GM12878 (cell line): ENCODE results near the gene ELP4. TPM values are rescaled to one million over a fixed set of nuclear protein-coding genes. Genes with fewer than 3 reads are reported as not detected.

ENCODE experiments used
- ATAC-seq: fragments of 200-7000 bp; cut with Tn5 transposase; 3 replicates; pipeline ENCODE4 v1.9.1; 2020; ENCODE audit warnings: mild to moderate bottlenecking, moderate library complexity
- BruUV-seq: library from RNA; stranded (reverse); fragments of 400-500 nt; replicated peaks from 2 replicates; lab custom pipeline; 2021; lab: Mats Ljungman, UMichigan
- CTCF ChIA-PET: fragments of 300-600 bp; sonication (Branson Sonifier 250); formaldehyde crosslinking; extraction: SDS; loops from one replicate; lab custom pipeline; 2021; ENCODE audit warnings: inconsistent platforms; lab: Yijun Ruan, JAX
- POLR2A ChIA-PET: fragments of 350-600 bp; formaldehyde crosslinking; extraction: SDS; loops from one replicate; lab custom pipeline; 2021; ENCODE audit warnings: inconsistent platforms; lab: Charles Lee
- RAD21 ChIA-PET: fragments of 300-600 bp; sonication (Branson Sonifier 250); formaldehyde crosslinking; loops from one replicate; lab custom pipeline; 2023; ENCODE audit warnings: antibody characterized with exemption; ENCODE audit not compliant: unreplicated experiment; lab: Charles Lee
- SMC1A ChIA-PET: fragments of 300-600 bp; sonication (Branson Sonifier 250); formaldehyde crosslinking; loops from one replicate; lab custom pipeline; 2023; ENCODE audit not compliant: unreplicated experiment, uncharacterized antibody; lab: Charles Lee
- DNase-seq: peaks from one replicate; pipeline ENCODE4 v3.0.0-alpha.2; 2011; ENCODE audit warnings: low read depth, low spot score
- FAIRE-seq: peaks from 3 replicates; lab custom pipeline; 2011; peaks lifted over from hg19 to GRCh38; lab: Jason Lieb, UNC
- H2AFZ ChIP-seq: 2 replicates; pipeline ENCODE4 v1.6.0; 2011; ENCODE audit warnings: low read depth, low read length, control low read depth; ENCODE audit not compliant: control insufficient read depth
- H3K27ac ChIP-seq: 2 replicates; pipeline ENCODE4 v1.5.1; 2011; ENCODE audit warnings: control low read depth; ENCODE audit not compliant: control insufficient read depth, insufficient read depth
- H3K27me3 ChIP-seq, 2 experiments: replicated peaks in 1 of 2; 2 replicates each; pipeline versions ENCODE4 v1.6.0 to v1.6.1; 2011; ENCODE audit warnings: low read length in 1 of 2; ENCODE audit not compliant: control insufficient read depth in 2 of 2, insufficient read depth in 2 of 2
- H3K36me3 ChIP-seq, 2 experiments: 2 replicates each; pipeline ENCODE4 v1.5.1; 2011; ENCODE audit warnings: low read length in 1 of 2; ENCODE audit not compliant: control insufficient read depth in 2 of 2, insufficient read depth in 2 of 2
- H3K4me1 ChIP-seq: 2 replicates; pipeline ENCODE4 v1.6.1; 2011; ENCODE audit warnings: mild to moderate bottlenecking, low read length, moderate library complexity, mixed read lengths; ENCODE audit not compliant: control insufficient read depth, insufficient read depth
- H3K4me2 ChIP-seq: 2 replicates; pipeline ENCODE4 v1.6.0; 2011; ENCODE audit warnings: control low read depth; ENCODE audit not compliant: control insufficient read depth, insufficient read depth
- H3K4me3 ChIP-seq: fragments of 200-600 bp; sonication (generic); 2 replicates; pipeline ENCODE4 v1.5.1; 2016
- H3K79me2 ChIP-seq: 2 replicates; pipeline ENCODE4 v1.6.0; 2011; ENCODE audit warnings: low read length; ENCODE audit not compliant: control insufficient read depth, insufficient read depth
- H3K9ac ChIP-seq: 2 replicates; pipeline ENCODE4 v1.8.0; 2011; ENCODE audit warnings: low read length, control low read depth, mixed read lengths; ENCODE audit not compliant: control insufficient read depth, insufficient read depth
- H3K9me3 ChIP-seq: replicated peaks from 3 replicates; pipeline ENCODE4 v1.5.1; 2011; ENCODE audit warnings: mild to moderate bottlenecking, low read length; ENCODE audit not compliant: control insufficient read depth, insufficient read depth
- H4K20me1 ChIP-seq: 2 replicates; pipeline ENCODE4 v1.6.0; 2011; ENCODE audit not compliant: control insufficient read depth, insufficient read depth
- ASH2L ChIP-seq: fragments of 300-600, 200-600 bp; sonication (generic); IDR thresholded peaks from 2 replicates; pipeline ENCODE4 v1.6.1; 2017; ENCODE audit warnings: low read depth, mild to moderate bottlenecking, borderline replicate concordance
- BMI1 ChIP-seq: fragments of 450-650 bp; IDR thresholded peaks from 2 replicates; pipeline ENCODE4 v1.6.1; 2016; ENCODE audit warnings: mild to moderate bottlenecking, moderate library complexity, borderline replicate concordance
- CREB1 ChIP-seq: IDR thresholded peaks from 2 replicates; pipeline ENCODE4 v1.6.1; 2012; ENCODE audit warnings: low read depth, mild to moderate bottlenecking, inconsistent platforms
- EP300 ChIP-seq, 2 experiments: fragments of 150-350 bp in 1 of 2; IDR thresholded peaks; 2 replicates each; pipeline ENCODE4 v1.6.1; 2011 to 2012; ENCODE audit warnings: low read depth in 2 of 2, low read length in 2 of 2, borderline replicate concordance in 1 of 2, improper control_type of control experiment in 1 of 2, inconsistent platforms in 1 of 2; ENCODE audit not compliant: control insufficient read depth in 1 of 2
- ETV6 ChIP-seq, 2 experiments: fragments of 450-650 bp in 1 of 2; IDR thresholded peaks in 1 of 2; conservative IDR thresholded peaks in 1 of 2; 2 replicates each; pipeline ENCODE4 v1.6.1; 2014; ENCODE audit warnings: antibody characterized with exemption in 1 of 2, borderline replicate concordance in 1 of 2, low read depth in 1 of 2, mild to moderate bottlenecking in 1 of 2, moderate library complexity in 1 of 2
- HDAC2 ChIP-seq: fragments of 200-600 bp; sonication (generic); IDR thresholded peaks from 2 replicates; pipeline ENCODE4 v1.6.1; 2017
- JUND ChIP-seq: IDR thresholded peaks from 2 replicates; pipeline ENCODE4 v1.6.1; 2012; ENCODE audit warnings: low read depth, mild to moderate bottlenecking, low read length, improper control_type of control experiment, moderate library complexity
- NFYA ChIP-seq: IDR thresholded peaks from 2 replicates; pipeline ENCODE4 v1.6.1; 2011; ENCODE audit warnings: low read depth, mild to moderate bottlenecking, low read length, improper control_type of control experiment, borderline replicate concordance
- SIX5 ChIP-seq: IDR thresholded peaks from 2 replicates; pipeline ENCODE4 v1.6.1; 2011; ENCODE audit warnings: mild to moderate bottlenecking, low read depth, low read length, moderate library complexity; ENCODE audit not compliant: severe bottlenecking
- SPI1 ChIP-seq: IDR thresholded peaks from 2 replicates; pipeline ENCODE4 v1.6.1; 2011; ENCODE audit warnings: low read depth, mild to moderate bottlenecking, low read length, moderate library complexity, borderline replicate concordance; ENCODE audit not compliant: insufficient read depth
- SREBF1 ChIP-seq: IDR thresholded peaks from 2 replicates; pipeline ENCODE4 v1.6.1; 2012; ENCODE audit warnings: mild to moderate bottlenecking, low read length
- SREBF2 ChIP-seq: IDR thresholded peaks from 2 replicates; pipeline ENCODE4 v1.6.1; 2012; ENCODE audit warnings: mild to moderate bottlenecking, low read length
- SRF ChIP-seq, 2 experiments: IDR thresholded peaks; 2 replicates each; pipeline ENCODE4 v1.6.1; 2011; ENCODE audit warnings: low read depth in 2 of 2, low read length in 2 of 2, mild to moderate bottlenecking in 1 of 2, moderate library complexity in 1 of 2
- STAT3 ChIP-seq: IDR thresholded peaks from 2 replicates; pipeline ENCODE4 v1.6.1; 2011; ENCODE audit warnings: low read depth, low read length, improper control_type of control experiment
- TCF12 ChIP-seq: IDR thresholded peaks from 2 replicates; pipeline ENCODE4 v1.6.1; 2011; ENCODE audit warnings: low read depth, mild to moderate bottlenecking, low read length
- WGBS: methylation state at CpG from one replicate; pipeline ENCODE4 v1.1.6; 2016; ENCODE audit warnings: low lambda C conversion rate; ENCODE audit not compliant: insufficient replicate concordance, insufficient coverage; ENCODE audit errors: missing lambda C conversion rate; 5-methylcytosine and 5-hydroxymethylcytosine counted together
- in situ Hi-C: fragments of 300-500 bp; cut with MboI; formaldehyde crosslinking; loops from 9 replicates; pipeline ENCODE4 v1.14.3; 2018; ENCODE audit warnings: mixed read lengths
- intact Hi-C: fragments of 100-400 bp; cut with micrococcal nuclease; formaldehyde crosslinking; loops from one replicate; pipeline ENCODE4 v1.14.2; 2022; ENCODE audit not compliant: unreplicated experiment
- polyA plus RNA-seq, 11 experiments: library from polyadenylated mRNA; depleted of rRNA in 4 of 11; unstranded in 6 of 11; stranded (reverse) in 5 of 11; fragments of >200 nt; fragmentation: Nextera tagmentation in 4 of 11; fragmentation: Illumina TruSeq in 1 of 11; extraction: Ambion mirVana in 4 of 11; extraction: Trizol in 1 of 11; gene quantifications; 1 replicate in 1 of 11; 2 replicates in 10 of 11; pipeline versions ENCODE4 v1.2.1 to v1.2.3, GENCODE V29; 2011 to 2016; ENCODE audit warnings: inconsistent platforms in 2 of 11, missing spikeins in 2 of 11, low read depth in 1 of 11
- total RNA-seq, 4 experiments: library from RNA; depleted of rRNA in 3 of 4; stranded (reverse); fragments of >200 nt in 3 of 4; fragmentation: Illumina TruSeq in 1 of 4; extraction: Trizol in 1 of 4; gene quantifications; 2 replicates each; pipeline versions ENCODE4 v1.2.1 to v1.2.3, GENCODE V29; 2013 to 2021
- TF ChIP-seq, protein P1 (sequence below), 3 experiments: IDR thresholded peaks in 2 of 3; conservative IDR thresholded peaks in 1 of 3; 2 replicates each; pipeline ENCODE4 v1.5.1; 2011; ENCODE audit warnings: low read depth in 3 of 3, low read length in 3 of 3, mild to moderate bottlenecking in 3 of 3, control low read depth in 2 of 3, moderate library complexity in 2 of 3, inconsistent platforms in 1 of 3, mixed read lengths in 1 of 3; ENCODE audit not compliant: control insufficient read depth in 2 of 3, insufficient read depth in 1 of 3; ENCODE audit errors: extremely low read depth in 1 of 3
- TF ChIP-seq, protein P2 (sequence below): fragments of 450-650 bp; IDR thresholded peaks from 2 replicates; pipeline ENCODE4 v1.6.1; 2016; ENCODE audit warnings: mild to moderate bottlenecking, moderate library complexity, borderline replicate concordance
- TF ChIP-seq, protein P3 (sequence below): fragments of 450-650 bp; IDR thresholded peaks from 2 replicates; pipeline ENCODE4 v1.6.1; 2014; ENCODE audit warnings: mild to moderate bottlenecking

The ELP4 gene
- total and polyA plus RNA-seq, 10 of the 15 experiments (the other 5 are each of a cell fraction or from before 2014, with no cell fraction given) = 17.7 to 36.1 (median 27.0) TPM

DNA sequence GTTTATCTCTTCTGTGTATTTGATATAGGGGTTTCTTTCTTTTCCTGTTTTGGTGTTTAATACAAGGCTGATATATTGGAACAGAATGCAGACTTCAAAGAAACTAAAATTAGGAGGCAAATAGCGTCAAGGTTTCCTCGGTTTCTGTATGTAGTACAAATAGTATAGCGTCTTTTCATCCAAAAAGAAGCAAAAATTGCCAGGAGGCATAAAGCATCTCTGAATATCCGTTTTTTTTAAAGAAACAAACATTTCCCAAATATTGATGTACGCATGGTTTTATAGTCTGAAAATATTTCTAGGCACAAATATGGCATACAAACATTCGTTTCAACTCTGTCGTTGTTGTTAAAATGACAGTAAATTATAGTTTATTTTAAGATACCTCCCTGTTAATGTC, 318.6 kb downstream of the ELP4 start:
- no peak overlapping the region for H3K4me2 ChIP-seq
- H3K27me3 ChIP-seq = peaks cover 14 to 15% of the 10 kb centered on the region in 2 experiments
- no peaks in the 10 kb centered on the region for H3K4me1 ChIP-seq
- RAD21 ChIA-PET = no interaction called here
- H2AFZ ChIP-seq = no peak overlapping the region
- POLR2A ChIA-PET = no interaction called here
- in situ Hi-C loops (no loop called here), intact Hi-C loops (no loop called here)
- CTCF ChIA-PET = no interaction called here
- no peaks in the 10 kb centered on the region for H3K36me3 ChIP-seq
- BruUV-seq = no TSS peak
- DNase-seq (no peak), FAIRE-seq (no peak), ATAC-seq (no peak)
- H3K9ac ChIP-seq = no peak overlapping the region
- SMC1A ChIA-PET = no interaction called here
- WGBS = 22% methylated on average over 7 of the region's 7 CpGs
- TF ChIP-seq EP300 (IDR thresholded peaks at IDR 0.05; ENCODE audit: borderline replicate concordance in 1 of 2, control insufficient read depth in 1 of 2, low read depth in 2 of 2, low read length in 2 of 2) (no peak), STAT3 (no peak), JUND (no peak), ASH2L (no peak), TCF12 (no peak), NFYA (no peak), SREBF1 (no peak), CREB1 (no peak), SIX5 (no peak), SPI1 (no peak), BMI1 (no peak), SREBF2 (no peak), ETV6 (conservative IDR thresholded peaks at IDR 0.05 in 1 of 2, IDR thresholded peaks at IDR 0.05 in 1 of 2; ENCODE audit: borderline replicate concordance in 1 of 2, low read depth in 1 of 2) (no peak), HDAC2 (no peak), SRF (IDR thresholded peaks at IDR 0.05; ENCODE audit: low read depth in 2 of 2, low read length in 2 of 2) (no peak)
- TF ChIP-seq, protein P1, sequence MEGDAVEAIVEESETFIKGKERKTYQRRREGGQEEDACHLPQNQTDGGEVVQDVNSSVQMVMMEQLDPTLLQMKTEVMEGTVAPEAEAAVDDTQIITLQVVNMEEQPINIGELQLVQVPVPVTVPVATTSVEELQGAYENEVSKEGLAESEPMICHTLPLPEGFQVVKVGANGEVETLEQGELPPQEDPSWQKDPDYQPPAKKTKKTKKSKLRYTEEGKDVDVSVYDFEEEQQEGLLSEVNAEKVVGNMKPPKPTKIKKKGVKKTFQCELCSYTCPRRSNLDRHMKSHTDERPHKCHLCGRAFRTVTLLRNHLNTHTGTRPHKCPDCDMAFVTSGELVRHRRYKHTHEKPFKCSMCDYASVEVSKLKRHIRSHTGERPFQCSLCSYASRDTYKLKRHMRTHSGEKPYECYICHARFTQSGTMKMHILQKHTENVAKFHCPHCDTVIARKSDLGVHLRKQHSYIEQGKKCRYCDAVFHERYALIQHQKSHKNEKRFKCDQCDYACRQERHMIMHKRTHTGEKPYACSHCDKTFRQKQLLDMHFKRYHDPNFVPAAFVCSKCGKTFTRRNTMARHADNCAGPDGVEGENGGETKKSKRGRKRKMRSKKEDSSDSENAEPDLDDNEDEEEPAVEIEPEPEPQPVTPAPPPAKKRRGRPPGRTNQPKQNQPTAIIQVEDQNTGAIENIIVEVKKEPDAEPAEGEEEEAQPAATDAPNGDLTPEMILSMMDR (IDR thresholded peaks at IDR 0.05 in 2 of 3, conservative IDR thresholded peaks at IDR 0.05 in 1 of 3; ENCODE audit: control insufficient read depth in 2 of 3, extremely low read depth in 1 of 3, insufficient read depth in 1 of 3, low read depth in 3 of 3, low read length in 3 of 3) = no peak
- TF ChIP-seq, protein P2, sequence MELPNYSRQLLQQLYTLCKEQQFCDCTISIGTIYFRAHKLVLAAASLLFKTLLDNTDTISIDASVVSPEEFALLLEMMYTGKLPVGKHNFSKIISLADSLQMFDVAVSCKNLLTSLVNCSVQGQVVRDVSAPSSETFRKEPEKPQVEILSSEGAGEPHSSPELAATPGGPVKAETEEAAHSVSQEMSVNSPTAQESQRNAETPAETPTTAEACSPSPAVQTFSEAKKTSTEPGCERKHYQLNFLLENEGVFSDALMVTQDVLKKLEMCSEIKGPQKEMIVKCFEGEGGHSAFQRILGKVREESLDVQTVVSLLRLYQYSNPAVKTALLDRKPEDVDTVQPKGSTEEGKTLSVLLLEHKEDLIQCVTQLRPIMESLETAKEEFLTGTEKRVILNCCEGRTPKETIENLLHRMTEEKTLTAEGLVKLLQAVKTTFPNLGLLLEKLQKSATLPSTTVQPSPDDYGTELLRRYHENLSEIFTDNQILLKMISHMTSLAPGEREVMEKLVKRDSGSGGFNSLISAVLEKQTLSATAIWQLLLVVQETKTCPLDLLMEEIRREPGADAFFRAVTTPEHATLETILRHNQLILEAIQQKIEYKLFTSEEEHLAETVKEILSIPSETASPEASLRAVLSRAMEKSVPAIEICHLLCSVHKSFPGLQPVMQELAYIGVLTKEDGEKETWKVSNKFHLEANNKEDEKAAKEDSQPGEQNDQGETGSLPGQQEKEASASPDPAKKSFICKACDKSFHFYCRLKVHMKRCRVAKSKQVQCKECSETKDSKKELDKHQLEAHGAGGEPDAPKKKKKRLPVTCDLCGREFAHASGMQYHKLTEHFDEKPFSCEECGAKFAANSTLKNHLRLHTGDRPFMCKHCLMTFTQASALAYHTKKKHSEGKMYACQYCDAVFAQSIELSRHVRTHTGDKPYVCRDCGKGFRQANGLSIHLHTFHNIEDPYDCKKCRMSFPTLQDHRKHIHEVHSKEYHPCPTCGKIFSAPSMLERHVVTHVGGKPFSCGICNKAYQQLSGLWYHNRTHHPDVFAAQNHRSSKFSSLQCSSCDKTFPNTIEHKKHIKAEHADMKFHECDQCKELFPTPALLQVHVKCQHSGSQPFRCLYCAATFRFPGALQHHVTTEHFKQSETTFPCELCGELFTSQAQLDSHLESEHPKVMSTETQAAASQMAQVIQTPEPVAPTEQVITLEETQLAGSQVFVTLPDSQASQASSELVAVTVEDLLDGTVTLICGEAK = no peak
- TF ChIP-seq, protein P3, sequence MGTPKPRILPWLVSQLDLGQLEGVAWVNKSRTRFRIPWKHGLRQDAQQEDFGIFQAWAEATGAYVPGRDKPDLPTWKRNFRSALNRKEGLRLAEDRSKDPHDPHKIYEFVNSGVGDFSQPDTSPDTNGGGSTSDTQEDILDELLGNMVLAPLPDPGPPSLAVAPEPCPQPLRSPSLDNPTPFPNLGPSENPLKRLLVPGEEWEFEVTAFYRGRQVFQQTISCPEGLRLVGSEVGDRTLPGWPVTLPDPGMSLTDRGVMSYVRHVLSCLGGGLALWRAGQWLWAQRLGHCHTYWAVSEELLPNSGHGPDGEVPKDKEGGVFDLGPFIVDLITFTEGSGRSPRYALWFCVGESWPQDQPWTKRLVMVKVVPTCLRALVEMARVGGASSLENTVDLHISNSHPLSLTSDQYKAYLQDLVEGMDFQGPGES = no peak
- no peak overlapping the region for H3K4me3 ChIP-seq
- no peaks in the 10 kb centered on the region for H4K20me1 ChIP-seq
- H3K27ac ChIP-seq = no peak overlapping the region
- no peaks in the 10 kb centered on the region for H3K9me3 ChIP-seq
- no peaks in the 10 kb centered on the region for H3K79me2 ChIP-seq
